Cerebellar cortex (tissue), 1 donor: ENCODE results near the gene MYO5A.
"Not testable (repeated sequence)": the region's sequence is repeated elsewhere in the genome, so short reads cannot be mapped to it uniquely, and the experiment has no call there.

Experiments used
- DNase-seq: peaks from one replicate; pipeline ENCODE4 v3.0.0-alpha.2; 2015; ENCODE audit warnings: low spot score

The MYO5A gene

DNA sequence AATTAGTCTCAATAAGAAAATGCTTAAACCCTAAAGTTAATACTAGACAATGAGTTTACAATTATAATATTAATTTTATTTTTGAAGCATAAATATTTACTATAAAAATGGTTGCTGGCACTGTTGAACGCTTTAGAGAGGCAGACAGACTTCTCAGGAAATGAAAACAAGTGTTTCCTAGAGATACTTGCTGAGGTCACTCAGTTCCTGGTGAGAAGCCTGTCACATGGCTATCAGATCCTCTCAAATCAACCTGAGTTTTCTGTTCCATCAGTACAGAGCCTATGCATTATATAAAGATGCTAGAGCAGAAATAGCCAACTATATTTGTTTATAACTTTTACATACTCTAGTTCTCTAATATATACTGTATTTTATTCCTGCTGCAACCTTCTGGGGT is 109.2 kb downstream of the MYO5A start:
- no peak for DNase-seq

DNA sequence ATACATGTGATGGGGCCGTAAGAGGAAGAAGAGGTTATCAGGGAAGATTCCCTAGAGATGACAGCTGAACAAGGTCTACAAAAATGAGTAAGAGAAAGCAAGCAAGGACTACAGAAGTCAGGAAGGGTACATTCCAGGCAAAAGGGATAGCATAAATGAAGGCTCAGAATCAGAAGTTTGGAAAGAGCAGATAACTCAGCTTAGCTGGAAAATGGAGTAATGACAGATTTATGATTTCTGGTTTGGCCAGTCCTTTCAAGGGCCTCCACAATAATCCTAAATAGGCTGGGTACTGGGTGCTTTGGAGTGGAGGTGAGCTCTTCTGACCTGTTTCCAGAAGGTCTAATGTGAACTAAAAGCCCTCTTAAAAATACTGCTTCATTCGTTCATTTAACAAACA is 110.7 kb downstream of the MYO5A start:
- no peak for DNase-seq

DNA sequence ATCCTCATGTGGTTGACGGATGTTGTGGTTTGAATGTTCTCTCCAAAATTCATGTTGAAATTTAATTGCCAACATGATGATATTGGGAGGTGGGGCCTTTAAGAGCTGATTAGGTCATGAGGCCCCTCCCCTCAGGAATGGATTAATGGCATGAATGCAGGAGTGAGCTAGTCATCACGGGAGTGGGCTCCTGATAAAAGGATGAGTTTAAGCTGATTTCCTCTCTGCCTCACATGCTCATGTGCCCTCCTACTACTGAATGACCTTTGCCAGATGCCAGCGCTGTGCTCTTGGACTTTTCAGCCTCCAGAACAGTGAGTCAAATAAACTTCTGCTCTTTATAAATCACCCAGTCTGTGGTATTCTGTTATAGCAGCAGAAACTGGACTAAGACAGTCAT is 111.2 kb downstream of the MYO5A start:
- no peak for DNase-seq

DNA sequence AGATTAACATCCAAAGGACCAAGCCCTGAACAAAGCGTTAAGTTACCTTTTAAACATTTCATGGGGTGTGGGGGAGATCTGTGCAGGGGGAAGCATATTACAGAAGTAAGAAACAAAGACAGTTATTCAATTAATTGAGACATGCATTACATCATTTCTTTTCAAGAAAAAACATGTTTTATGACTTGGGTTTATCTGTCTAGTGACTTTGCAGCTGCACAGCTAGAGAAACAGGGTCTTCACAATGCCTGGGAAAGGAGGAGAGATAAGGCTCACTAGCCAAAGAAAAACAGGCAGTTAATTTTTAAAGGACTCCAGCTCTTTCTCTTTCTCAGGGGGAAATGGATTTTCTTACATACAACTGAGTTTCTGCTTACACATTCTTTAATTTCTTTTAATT is 112.1 kb downstream of the MYO5A start:
- DNase-seq, result not testable (repeated sequence)

DNA sequence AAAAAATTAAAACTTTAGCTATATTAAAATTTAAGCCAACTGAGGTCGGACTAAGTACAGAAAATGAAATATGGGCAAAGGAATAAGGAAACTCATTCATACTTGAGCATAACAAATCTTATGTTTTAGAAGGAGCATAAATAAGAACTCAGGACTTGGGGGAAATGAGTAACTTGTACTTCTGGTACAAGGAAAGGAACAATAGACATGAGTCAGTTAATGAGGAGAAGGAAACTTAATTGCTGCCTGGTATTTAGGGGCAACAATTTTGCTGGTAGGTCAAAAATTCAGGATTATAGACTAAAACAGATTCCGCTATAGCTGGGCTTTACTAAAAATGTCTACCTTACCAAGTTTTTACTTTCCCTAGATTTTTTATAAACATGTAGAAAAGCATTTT is 113.1 kb downstream of the MYO5A start:
- no peak for DNase-seq

DNA sequence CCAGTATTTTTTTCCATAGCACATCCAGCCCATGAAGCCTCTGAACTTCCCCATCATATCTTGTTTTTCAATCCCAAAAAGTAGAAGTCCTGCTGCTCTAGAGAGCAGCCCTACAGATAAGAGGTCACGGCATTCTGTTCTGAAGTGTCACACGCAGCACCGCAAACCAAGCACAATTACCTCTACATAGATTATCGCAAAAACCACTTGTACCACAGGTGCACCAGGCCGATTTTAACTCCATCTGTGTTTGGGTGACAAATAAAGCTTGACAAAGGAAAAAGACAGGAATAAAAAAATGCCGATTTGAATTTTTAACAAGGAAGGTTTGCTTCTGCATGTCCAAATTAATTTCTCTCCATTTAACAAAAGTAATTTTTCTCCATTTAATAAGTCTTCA is 113.7 kb downstream of the MYO5A start:
- DNase-seq, result no peak

DNA sequence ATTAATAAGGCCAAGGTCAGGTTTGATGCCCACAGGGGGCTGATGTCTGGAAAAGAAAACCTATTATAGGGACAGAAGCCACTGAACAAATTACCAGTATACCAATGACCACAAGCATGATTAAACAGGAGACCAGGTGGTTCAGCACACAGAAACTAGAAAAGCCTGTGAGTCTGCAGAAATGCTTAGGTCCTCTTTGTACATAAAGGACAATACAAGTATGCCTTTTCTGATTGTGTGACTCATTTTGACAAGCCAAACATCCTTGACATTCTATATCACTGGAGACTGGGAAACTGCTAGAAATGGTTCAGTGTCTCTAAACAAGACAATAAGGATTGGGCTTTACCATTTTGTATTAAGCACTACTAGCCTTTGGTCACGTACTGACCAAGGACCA is 119.9 kb downstream of the MYO5A start:
- peak; percentile 22 for DNase-seq

DNA sequence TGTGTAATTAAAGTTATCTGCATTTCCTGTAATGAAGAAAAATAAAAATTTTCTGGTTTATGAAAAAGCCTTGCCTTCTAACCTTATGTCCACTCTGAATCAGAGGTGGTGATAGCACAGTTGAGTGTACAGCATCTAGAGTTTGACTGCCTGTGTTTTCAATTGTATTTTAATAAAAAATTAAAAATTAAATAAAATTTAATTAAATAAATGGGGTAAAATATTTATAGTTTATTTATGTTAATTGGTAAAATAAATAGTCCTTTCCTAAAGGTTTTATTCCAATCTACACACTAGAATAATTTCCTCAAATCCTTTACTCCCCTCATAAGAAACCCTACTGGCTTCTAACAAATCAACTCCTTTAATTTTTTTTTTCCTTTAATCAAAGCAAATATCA is 121.3 kb downstream of the MYO5A start:
- no peak for DNase-seq

DNA sequence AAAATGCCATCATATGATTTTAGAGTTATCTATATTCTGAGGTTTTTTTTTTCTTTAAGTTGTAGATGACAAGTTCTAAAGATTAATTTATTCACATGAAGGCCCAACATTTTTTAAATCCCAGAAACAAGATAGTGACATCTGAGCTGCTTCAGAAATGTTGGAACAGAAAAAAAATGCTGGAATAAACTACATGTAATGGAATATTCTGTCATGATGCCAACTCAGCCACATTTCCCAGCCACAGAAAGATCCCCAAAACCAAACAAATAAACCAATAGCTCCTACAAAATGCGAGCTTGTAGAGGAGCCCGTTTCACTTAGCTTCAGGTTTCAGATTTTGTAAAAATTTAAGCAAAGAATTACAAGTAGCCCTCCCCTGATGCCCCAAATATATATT is 122.1 kb downstream of the MYO5A start:
- no peak for DNase-seq

DNA sequence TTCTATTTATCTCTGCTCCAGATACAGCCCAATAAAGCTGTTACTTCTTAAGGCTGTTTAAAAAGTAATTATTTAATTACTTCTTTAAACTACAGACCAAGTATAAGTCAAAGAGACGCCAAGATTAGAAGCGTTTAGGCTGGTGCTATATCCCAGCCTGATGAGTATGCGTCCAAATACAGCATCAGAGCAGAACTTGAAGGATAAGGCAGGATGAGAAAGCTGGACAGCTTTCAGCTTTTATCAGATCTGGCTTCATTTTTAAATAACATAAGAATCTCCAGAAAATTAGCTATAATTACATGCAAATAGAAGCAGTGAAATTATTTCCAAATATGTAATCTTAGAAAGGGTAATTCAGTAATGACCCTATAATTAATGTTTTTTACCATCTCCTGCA is 122.8 kb downstream of the MYO5A start:
- no peak for DNase-seq

DNA sequence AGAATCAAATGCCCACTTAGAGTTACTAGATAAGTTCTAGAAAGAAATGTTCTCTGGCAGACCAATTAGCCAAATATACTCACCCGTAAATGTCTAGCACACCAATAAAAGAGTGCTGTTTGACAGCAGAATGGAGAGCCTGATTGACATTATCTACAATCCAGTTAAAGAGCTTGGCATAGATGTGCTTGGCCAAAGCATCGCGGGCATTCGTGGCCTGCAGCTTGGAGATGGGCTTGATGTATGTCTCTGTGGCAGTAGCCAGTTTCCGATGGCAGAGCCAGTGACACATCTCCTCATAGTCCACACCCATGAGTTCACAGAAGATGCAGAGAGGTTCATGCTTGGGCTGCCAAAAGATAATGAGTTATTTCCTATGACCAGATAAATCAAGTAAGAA is 131.6 kb downstream of the MYO5A start:
- no peak for DNase-seq

DNA sequence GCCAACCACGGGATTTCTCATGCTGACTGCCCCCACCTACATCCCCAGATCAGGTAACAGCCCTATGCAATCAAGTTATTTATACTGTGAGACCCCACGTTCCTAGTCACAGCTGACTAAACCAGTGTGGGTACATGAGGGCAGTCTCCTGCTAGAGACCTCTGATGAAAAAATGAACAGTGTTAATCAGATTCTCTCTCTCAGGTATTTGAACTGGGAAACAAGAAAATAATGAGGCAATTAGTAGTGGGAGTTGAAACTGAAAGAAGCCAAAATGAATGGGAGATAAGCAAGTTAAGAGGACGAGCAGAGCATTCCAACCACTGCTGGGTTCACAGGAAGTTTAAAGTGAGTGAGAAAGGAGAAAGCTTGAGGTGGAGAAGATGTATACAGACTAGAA is 134.6 kb downstream of the MYO5A start:
- DNase-seq, result no peak

DNA sequence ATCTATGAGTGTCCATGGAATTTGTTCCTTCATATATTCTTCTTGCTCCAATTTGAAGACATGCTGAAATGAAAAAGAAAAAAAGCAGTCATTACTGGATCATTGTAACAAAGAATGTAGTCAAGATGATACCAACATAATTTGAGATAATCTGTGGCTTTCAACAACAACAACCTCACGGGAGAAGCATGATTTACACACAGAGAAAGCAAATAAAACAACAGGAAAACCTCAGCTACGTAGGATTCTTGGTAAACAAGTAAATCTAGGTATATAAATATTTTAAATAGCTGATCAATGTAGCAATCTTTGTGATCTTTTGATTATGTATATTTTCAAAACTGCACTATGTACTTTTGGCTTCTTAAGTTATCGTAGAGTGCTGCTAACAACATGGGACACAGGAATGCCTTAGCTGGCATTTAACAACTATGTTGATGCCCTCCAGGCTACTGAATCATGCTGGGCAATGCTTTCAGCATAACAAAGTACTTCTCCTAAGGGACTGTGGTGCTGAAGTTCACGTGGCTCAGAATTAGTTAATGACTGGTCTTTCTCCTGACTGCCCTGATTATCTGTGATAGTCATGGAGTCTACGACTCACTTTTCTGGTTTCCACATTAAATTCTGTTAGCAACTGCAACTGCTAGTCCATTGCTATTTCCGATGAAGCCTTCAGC is 136.5 kb downstream of the MYO5A start:
- DNase-seq, result no peak

DNA sequence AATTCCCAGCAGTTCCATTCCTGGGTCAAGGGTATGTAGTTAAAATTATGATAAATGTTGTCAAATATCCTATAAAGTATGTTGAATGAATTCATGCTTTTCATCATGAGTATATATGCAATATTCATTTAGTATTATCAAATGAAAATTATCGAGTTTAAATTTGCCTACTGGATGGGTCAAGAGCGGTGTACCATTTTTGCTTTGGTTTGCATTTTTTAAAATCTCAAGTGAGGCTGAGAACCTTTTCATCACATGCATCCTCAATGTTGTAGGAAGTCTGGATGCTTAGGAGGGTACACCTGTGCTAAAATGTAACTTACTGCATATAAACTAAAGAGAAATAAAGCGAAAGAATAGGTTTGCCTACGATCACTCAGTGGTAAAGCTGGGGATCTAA is 137.6 kb downstream of the MYO5A start:
- no peak for DNase-seq

DNA sequence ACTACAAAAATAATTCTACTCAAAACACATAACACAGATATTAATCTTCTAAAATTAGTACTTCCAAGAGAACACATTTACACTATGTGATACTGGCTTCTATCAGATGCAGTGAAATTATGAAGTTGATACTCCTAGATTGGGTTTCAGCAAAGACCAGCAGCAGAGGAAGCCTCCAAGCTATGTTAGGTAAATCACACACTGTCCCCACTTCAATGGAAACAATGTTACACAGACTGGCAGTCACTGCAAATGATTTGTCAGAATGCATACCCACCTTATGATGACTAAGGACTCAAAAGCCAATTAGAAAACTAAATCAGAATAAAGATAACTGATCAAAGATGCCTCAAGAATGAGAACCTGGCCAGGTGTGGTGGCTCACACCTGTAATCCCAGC is 143.0 kb downstream of the MYO5A start:
- no peak for DNase-seq

DNA sequence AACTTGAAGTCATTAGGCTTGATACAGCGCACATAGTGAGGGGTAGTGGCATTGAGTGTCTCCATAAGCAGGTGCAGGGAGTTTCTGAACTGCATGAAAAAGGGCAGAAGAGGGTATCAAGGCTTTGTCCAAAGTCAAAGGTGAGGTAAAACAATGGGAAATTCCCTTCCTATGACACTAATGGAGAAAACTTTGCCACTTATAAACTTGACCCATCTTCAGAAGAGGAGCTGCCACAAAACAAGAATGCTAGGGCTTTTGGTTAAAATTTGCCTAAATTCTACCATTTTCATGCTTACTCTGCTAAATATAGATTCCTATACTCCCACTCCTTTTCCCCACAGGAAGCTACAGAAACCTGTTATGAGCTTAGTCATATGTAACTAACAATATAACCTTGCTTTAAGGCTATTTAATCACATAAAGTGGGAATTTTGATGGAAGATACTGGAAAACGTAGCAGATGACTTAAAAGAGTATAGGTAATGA is 145.5 kb downstream of the MYO5A start:
- DNase-seq, result no peak

DNA sequence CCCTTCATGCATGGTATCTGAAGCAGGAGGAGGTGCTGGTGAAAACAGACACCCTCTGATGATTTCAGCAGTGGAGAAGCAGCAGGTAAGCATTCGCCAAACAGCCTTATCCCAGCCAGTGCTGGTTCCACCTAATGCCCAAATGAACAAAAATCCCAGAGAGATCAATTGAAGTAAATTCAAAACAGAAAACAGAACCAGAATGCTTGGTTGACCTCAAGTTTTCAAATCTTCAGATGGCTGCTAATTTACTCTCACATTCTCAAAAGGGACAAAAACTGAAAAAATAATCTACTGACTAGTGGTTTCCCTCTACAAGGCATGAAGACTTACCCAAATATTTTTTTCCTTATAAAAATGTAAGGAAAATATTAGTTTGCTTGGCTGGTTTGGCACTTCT is 146.0 kb downstream of the MYO5A start:
- no peak for DNase-seq

DNA sequence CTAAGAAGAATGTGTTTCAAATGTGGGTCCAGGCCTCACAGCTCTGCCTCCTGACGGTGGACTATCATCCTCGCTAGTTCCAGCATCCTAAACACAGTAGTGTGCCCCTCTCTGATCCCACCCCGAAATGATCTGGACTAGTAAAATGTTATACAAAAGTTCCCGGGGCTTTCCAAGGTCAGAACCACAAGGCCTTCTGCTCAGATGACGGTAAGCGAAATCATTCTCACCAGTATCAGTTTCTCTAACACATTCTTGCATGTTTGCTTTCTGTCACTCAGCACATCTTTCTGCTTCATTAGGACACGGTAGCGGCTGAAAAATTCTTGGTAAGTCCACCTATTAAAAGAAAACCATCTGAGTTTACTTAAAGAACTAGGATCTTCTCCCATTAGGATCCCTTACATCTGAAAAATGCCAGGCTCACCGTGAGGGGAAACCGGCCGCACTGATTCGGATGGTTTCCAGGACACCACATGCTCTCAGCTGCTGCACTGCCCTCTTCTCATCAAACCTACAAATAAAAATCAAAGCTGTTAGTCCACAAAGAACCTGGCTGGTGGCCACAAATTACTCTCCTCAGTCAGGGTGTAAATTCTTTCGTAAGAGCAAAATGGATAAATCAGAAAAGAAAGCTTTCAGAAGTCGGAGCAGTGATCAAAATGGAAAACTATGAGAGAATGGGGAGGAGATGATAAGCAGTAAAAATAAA is 149.1 kb downstream of the MYO5A start:
- peak; percentile 88 for DNase-seq

DNA sequence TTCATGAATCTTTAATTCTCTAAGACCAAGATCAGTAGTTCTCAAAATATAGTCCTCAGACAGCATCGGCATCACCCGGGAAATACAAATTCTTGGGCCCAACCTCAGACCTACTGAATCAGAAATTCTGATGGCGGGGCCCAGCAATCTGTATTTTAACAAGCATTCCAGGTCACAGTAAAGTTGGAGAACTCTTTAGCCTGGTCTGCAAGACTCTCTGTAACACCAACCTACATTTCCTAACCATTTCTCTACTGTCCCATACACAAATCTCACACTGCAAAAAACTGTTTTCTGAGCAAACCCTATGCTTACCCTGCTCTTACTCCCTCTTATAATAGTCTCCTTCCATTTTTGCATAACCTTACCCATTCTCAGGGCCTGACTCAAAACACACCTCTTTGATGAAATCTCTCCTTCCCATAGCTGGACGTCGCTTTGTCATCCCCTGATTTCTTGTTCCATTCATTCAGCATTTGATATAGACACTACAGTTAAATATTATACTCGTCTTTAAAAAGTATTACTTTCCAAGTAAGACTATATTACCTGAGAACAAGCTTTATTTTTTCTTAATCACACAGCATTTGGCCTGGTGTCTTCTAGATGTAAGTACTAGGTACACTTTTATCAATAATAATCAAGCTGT is 149.8 kb downstream of the MYO5A start:
- DNase-seq, result no peak

DNA sequence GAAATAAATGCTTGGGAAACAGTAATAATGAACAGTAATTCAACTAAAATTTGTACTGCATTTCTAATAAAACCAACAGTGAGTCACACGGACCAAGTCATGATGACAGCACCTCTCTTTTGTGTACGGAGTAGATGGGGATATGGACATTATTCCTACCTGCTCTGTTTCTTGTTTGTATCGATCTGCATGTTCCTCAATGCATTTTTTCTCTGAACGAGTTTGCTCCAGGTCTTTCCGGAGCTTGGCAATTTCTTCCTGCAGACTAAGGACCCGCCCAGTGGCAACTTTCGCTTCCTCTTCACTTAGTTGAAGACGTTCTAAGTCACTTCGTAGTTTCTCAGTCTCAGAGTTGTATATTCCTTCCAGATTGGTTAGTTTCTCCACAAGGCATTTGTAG is 158.7 kb downstream of the MYO5A start:
- DNase-seq, result no peak

DNA sequence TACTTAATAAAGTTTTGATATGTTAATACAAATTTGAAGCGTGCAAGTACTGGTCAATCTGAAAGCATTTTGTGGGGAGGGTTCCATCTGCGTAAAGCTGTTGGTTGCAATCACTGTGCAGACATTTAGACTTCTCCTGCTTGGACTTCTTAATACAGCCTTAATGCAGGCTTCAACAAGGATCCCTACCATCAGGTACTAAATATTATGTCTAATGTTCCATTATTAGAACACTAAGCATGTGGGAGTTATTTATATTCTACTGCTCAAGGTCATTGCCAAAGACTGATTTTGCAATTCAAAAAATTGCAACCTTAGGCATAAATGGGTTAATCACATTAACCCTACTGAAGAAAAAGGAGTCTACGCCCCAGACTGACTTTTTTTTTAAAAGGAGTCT is 159.2 kb downstream of the MYO5A start:
- DNase-seq, result no peak

DNA sequence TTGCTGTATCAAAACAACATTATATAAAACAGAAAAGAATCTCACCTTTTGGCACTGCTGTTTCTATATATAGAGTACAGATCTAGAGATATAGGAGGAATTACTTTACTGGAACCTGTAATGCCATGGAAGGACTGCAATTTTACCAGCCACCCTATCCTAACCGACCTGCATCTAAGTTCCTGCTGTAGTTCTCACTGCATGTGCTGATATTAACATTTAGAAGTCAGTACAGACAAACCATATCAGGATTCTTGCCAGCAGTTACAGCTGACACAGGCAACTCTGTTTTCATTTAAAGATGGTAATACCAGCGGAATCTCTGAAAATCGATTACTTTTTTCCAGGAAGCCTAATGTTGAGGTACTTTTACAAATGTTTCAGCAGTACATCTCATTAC is 159.7 kb downstream of the MYO5A start:
- DNase-seq, result no peak

DNA sequence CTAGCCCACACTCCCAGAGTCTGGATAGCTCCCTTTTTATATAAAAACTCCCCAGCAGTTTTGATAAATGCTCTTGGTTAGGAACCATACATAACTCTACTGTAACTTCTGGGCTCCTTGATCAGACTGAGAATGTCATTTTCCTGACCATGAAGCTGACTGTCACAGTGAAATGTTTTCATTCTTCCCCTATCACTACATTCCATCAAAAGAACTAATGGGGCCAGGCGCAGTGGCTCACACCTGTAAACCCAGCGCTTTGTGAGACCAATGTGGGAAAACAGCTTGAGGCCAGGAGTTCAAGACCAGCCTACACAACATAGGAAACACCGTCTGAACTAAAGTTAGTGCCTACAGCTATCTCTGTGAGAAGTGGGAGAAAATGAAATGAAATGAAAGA is 160.3 kb downstream of the MYO5A start:
- no peak for DNase-seq
